GM20431 (cell line): ENCODE results near the gene DYNLT4.

ENCODE experiments used
- in situ Hi-C: fragments of 300-500 bp; cut with MseI, MboI; formaldehyde crosslinking; loops from one replicate; pipeline ENCODE4 v1.15.0; 2020; ENCODE audit warnings: low sequenced_read_pairs; ENCODE audit not compliant: unreplicated experiment

DYNLT4 gene

GRCh38 chr1:44829506-44830384 is 22.6 kb upstream of the DYNLT4 start:
- in situ Hi-C loops, result no loop called here

GRCh38 chr1:44828841-44829440 is 21.8 kb upstream of the DYNLT4 start:
- in situ Hi-C loops, result no loop called here

GRCh38 chr1:44828003-44828651 is 21.0 kb upstream of the DYNLT4 start:
- in situ Hi-C loops, result no loop called here

DNA sequence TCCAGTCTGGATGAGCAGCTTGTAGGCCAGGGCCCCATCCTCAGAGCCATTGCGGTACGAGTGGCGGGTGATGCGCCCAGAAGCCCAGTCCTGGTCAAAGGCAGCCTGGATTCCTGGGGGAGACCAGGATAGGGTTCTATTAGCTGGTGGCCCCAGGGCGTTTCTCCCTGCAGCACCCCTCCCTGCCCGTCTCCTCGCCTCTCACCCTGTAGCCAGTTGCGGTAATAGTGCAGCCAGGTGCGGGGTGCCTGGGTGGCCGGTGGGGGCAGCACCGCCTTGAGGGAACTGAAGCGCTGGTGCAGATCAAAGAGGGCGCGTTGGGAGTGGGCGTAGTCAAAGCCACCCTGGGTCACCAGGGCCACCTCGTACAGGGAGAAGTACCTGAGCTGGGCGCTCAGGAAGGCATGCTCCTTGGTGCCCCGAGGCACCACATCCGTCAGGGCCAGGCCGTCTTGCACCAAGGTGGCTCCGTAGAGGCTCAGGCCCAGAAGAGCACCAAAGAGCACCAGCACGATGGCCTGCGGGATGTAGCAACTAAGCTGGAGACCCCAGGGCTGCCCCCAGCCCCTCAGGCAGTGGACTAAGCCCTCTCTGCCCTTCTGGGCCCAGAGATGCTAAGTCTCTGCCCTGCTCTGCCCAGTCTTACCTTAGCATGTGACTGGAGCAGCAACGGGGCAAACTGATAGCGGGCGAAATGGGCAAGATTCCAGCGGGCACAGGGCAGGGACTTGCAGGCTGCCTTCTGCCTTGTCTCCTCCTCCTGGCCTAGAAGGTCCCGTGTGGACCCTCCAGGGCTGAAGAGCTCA is 20.2 kb upstream of the DYNLT4 start:
- in situ Hi-C loops, result no loop called here

DNA sequence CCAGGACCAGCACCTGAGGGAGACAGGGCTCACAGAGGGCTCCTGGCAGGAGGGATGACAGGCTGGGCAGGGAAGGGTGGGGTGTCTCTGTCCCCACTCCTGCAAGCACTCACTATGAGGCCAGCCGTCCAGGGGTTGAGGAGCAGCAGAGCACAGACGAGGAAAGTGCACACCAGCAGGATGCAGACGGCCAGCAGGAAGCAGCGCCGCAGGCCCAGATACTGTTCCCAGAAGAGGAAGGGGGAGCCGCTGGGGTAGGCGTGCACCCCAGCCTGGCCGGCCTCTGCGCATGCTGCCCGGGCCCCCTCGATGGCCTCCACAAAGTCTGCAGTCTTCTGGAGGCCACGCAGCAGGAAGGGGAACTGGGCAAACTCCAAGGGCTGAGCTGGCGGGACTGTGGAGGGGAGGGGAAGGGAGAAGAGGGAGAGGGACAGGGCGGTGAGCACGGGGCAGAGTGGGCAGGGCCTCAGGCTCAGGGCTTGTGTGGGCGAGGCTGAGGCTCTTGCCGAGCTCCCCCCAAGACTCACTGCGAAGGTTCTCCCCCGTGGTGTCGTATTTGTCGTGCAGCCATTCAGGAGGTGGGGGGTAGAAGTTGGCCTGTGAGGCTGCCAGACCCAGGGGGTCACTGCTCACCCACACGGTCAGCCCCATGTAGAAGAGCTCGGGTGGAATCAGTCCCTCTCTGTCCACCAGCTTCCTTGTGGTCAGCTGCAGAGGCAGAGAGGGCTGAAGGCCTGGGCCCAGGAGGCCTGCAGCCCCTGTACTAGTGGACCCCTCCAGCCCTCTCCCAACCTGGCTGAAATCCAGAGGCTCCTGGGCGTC is 19.4 kb upstream of the DYNLT4 start:
- in situ Hi-C loops, result no loop called here

DNA sequence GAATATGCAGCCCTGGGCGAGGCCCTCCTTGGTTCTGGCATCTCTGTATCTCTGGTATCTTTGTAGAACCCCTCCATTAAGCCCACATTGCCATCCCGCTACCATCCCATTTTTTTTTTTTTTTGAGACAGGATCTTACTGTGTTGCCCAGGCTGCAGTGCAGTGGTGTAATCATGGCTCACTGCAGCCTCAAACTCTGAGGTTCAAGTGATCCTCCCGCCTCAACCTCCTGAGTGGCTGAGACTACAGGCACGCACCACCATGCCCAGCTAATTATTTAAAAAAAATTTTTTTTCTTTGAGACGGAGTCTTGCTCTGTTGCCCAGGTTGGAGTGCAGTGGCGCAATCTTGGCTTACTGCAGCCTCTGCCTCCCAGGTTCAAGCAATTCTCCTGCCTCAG is 17.2 kb upstream of the DYNLT4 start:
- in situ Hi-C loops, result loop anchor here (25.0 kb wide), 1 partner anchor 488 kb away; no protein-coding TSS in a partner anchor

DNA sequence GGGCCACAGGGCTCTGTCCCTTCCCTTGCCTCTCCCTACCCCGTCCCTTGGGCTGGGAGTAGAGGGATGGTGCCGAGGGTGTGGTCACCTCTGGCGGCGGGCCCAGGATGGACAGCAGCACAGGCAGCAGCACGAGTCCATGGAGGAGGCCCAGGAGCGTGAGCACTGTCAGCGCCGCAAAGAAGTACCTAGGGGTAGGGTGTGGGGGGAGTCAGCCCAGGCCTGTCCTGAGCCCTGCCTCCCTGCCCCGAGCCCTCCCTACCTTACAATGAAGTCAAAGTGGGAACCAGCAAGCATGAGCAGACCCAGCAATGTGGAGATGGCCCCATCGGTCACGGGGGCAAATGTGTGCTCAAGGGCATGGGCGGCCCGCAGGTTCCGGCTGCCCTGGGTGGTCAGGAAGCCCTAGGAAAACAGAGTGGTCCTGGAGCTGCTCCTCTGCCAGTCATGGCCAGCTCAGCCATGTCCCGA is 15.9 kb upstream of the DYNLT4 start:
- in situ Hi-C loops, result loop anchor here (25.0 kb wide), 1 partner anchor 489 kb away; no protein-coding TSS in a partner anchor

- in situ Hi-C loops, result loop anchor here (25.0 kb wide), 1 partner anchor 490 kb away; no protein-coding TSS in a partner anchor
Measured at GRCh38 chr1:44822131-44822701, 15.1 kb upstream of the DYNLT4 start.

DNA sequence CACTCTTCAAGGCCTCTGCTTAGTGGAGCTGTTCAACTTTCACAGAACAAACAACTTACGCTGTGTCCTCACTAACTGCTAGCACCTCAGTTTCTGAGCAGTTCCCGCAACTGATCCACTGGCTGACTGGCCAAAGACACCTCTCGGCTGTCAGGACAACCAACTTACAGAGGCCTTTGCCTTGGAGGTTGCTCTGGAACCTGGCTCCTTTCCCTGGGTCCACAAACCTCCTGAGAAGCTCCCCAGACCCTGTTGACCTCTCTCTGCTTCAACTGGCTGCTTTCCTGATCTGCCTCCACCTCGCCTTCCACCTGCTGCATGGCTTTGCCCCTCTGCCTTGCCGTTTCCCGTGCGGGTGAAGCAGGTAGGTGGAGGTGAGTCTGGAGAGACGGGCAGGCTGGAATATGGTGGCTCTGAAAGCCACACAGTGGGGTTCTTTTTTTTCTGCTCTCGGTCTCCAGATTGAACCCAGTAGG is 14.1 kb upstream of the DYNLT4 start:
- in situ Hi-C loops, result loop anchor here (25.0 kb wide), 1 partner anchor 491 kb away; no protein-coding TSS in a partner anchor

DNA sequence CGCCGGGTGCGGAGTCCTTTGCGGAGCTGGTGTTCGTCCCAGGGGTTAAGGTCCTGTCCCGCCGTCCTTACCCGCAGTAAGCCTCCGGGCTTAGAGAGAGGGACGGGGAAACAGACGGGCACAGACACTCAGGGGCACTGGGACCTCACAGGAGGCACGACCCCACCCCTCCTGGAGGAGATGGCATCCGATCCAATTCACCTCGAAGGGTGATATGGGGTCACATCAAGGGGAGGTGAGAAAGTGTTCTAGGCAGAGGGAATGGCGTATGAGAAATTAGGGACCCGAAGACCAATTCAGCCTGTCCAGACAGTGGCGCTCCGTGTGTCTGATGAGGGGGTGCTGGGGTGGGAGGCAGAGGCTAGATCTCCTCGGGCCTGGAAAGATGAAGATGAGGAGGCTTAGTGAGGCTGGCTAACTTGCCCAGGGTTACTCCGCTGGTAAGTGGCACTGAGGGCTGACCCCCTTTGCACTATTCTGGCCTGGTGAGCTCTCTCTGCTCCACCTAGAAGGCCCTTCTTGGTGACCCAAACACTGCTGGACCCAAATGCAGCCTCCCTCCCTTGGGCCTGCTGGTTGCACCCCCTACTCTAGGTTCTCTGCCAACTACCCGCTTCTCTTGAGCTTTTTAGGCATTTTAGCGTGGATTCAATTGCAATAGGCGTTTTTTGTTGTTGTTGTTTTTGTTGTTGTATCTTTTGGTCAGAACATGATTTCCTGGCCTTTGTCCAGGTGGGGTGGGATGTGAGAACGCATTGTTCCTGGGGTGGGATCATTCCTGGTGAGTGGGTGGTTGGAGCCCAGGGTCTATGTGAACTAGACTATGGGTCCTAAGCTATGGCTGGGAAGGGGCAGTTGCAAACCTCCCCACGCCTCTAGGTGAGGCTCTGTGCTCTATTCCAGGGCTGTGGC is 13.4 kb upstream of the DYNLT4 start:
- in situ Hi-C loops, result loop anchor here (25.0 kb wide), 1 partner anchor 492 kb away; no protein-coding TSS in a partner anchor

- in situ Hi-C loops, result loop anchor here (25.0 kb wide), 1 partner anchor 493 kb away; no protein-coding TSS in a partner anchor
Measured at GRCh38 chr1:44819608-44820327, 12.6 kb upstream of the DYNLT4 start.

- in situ Hi-C loops, result loop anchor here (25.0 kb wide), 1 partner anchor 493 kb away; no protein-coding TSS in a partner anchor
Measured at GRCh38 chr1:44819196-44819607, 12.1 kb upstream of the DYNLT4 start.

- in situ Hi-C loops, result loop anchor here (25.0 kb wide), 1 partner anchor 494 kb away; no protein-coding TSS in a partner anchor
Measured at GRCh38 chr1:44817771-44818495, 10.8 kb upstream of the DYNLT4 start.

DNA sequence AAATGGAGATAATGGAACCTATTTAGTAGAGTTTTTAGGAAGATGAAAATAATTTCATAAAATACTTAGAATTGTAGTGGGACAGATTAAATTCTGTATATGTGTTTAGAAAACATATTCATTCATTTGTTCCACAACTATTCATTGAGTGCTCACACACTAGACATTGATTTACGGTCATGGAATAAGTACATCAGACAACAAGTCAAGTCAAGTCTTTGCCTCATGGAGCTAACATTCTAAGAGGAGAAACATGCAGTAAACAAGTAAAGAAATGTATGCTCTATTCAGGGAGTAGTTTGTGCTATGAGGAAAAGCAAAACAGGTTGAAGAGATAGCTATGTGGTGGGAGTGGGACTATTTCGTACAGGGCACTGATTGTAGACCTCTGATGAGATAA is 10.2 kb upstream of the DYNLT4 start:
- in situ Hi-C loops, result loop anchor here (25.0 kb wide), 1 partner anchor 495 kb away; no protein-coding TSS in a partner anchor

- in situ Hi-C loops, result loop anchor here (25.0 kb wide), 1 partner anchor 496 kb away; no protein-coding TSS in a partner anchor
Measured at GRCh38 chr1:44815926-44816325, 8.8 kb upstream of the DYNLT4 start.
